MM.1S (cell line): ENCODE results near the gene MID2.

ENCODE experiments used
- EZH2 ChIP-seq: fragments of 300-600 bp; sonication (generic); optimal IDR thresholded peaks from 2 replicates; pipeline ENCODE3; 2017; ENCODE audit warnings: low read depth, mild to moderate bottlenecking, antibody characterized with exemption, low read length, mixed read lengths
- TF ChIP-seq, protein P1 (sequence below): fragments of 300-600 bp; sonication (generic); IDR thresholded peaks from 2 replicates; pipeline ENCODE4 v1.5.1; 2016; ENCODE audit warnings: antibody characterized with exemption, low read length, mixed read lengths

DNA sequence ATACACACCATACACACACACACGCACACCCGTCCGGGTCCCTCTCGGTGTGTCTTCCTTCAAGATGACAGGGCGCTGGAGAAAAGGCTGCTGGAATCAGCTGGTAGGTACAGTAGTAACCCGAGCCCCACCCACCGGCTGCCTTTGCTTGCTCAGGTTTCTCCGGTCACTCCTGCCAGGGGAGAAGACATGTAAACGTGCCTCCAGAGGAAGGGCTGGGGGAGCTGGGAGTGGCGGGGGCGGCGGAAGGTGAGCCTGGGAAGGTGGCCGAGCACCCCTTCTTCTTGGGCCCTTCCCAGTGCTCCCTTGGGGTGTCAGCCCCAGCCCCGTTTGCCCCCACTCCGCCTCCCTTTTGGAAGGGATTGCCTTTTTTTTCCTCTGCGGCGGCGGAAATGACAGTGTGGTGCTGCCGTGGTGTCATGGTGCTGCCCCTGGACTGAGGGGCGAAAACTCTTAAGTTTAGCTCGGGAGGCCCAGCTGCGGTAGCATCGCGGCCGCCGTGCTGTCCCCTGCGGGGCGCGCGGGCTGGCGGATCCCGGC lies at the start of gene MID2:
- TF ChIP-seq, protein P1, sequence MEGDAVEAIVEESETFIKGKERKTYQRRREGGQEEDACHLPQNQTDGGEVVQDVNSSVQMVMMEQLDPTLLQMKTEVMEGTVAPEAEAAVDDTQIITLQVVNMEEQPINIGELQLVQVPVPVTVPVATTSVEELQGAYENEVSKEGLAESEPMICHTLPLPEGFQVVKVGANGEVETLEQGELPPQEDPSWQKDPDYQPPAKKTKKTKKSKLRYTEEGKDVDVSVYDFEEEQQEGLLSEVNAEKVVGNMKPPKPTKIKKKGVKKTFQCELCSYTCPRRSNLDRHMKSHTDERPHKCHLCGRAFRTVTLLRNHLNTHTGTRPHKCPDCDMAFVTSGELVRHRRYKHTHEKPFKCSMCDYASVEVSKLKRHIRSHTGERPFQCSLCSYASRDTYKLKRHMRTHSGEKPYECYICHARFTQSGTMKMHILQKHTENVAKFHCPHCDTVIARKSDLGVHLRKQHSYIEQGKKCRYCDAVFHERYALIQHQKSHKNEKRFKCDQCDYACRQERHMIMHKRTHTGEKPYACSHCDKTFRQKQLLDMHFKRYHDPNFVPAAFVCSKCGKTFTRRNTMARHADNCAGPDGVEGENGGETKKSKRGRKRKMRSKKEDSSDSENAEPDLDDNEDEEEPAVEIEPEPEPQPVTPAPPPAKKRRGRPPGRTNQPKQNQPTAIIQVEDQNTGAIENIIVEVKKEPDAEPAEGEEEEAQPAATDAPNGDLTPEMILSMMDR = no peak
- no peak for TF ChIP-seq EZH2
